Vagina (tissue), 2 donors: ENCODE measurements around the gene GP1BA. TPM values are rescaled to one million over a fixed set of nuclear protein-coding genes. Genes with fewer than 3 reads are reported as not detected.

Source experiments
- DNase-seq, 2 donors: peaks; one replicate each; pipeline ENCODE4 v3.0.0-alpha.2; 2017; ENCODE audit errors: extremely low spot score in 2 of 2
- H3K27ac ChIP-seq: fragments of 200-600 bp; sonication (generic); one replicate; pipeline ENCODE4 v1.5.1; 2019
- H3K27me3 ChIP-seq: fragments of 200-600 bp; sonication (generic); one replicate; pipeline ENCODE4 v1.5.1; 2019
- H3K36me3 ChIP-seq, 2 donors: fragments of 200-600 bp; sonication (generic); one replicate each; pipeline ENCODE4 v1.5.1; 2017 to 2019
- H3K4me1 ChIP-seq: fragments of 200-600 bp; sonication (generic); one replicate; pipeline ENCODE4 v1.5.1; 2019
- H3K4me3 ChIP-seq, 2 donors: fragments of 200-600 bp; sonication (generic); 1 replicate in 1 of 2; 2 replicates in 1 of 2; pipeline ENCODE4 v1.5.1; 2016 to 2019
- H3K9me3 ChIP-seq: fragments of 200-600 bp; sonication (generic); one replicate; pipeline ENCODE4 v1.5.1; 2019
- CTCF ChIP-seq, 3 experiments: fragments of 450-650 bp in 2 of 3; fragments of 200-600 bp in 1 of 3; sonication (generic) in 1 of 3; IDR thresholded peaks; one replicate each; pipeline ENCODE4 v1.5.1; 2017 to 2019; ENCODE audit warnings: antibody characterized with exemption in 3 of 3, mild to moderate bottlenecking in 2 of 3, moderate library complexity in 2 of 3
- POLR2A ChIP-seq, 2 donors: fragments of 450-650 bp; IDR thresholded peaks; one replicate each; pipeline ENCODE4 v1.6.1; 2017; ENCODE audit warnings: antibody characterized with exemption in 2 of 2, mild to moderate bottlenecking in 2 of 2, moderate library complexity in 2 of 2
- POLR2AphosphoS5 ChIP-seq, 2 donors: sonication (generic); formaldehyde crosslinking; IDR thresholded peaks; one replicate each; pipeline ENCODE4 v1.9.0; 2017; ENCODE audit warnings: antibody characterized with exemption in 2 of 2, mild to moderate bottlenecking in 2 of 2, low read depth in 1 of 2; ENCODE audit not compliant: insufficient read depth in 1 of 2
- intact Hi-C: fragments of 100-400 bp; cut with DNase I; formaldehyde crosslinking; loops from one replicate; pipeline ENCODE4 v1.15.1; 2023
- total RNA-seq: library from RNA; depleted of rRNA; stranded (reverse); fragments of >200 nt; gene quantifications from one replicate; pipeline ENCODE4 v1.2.3, GENCODE V29; 2016

GP1BA gene
- total RNA-seq, 1 donor from 2014 or later: not detected

DNA sequence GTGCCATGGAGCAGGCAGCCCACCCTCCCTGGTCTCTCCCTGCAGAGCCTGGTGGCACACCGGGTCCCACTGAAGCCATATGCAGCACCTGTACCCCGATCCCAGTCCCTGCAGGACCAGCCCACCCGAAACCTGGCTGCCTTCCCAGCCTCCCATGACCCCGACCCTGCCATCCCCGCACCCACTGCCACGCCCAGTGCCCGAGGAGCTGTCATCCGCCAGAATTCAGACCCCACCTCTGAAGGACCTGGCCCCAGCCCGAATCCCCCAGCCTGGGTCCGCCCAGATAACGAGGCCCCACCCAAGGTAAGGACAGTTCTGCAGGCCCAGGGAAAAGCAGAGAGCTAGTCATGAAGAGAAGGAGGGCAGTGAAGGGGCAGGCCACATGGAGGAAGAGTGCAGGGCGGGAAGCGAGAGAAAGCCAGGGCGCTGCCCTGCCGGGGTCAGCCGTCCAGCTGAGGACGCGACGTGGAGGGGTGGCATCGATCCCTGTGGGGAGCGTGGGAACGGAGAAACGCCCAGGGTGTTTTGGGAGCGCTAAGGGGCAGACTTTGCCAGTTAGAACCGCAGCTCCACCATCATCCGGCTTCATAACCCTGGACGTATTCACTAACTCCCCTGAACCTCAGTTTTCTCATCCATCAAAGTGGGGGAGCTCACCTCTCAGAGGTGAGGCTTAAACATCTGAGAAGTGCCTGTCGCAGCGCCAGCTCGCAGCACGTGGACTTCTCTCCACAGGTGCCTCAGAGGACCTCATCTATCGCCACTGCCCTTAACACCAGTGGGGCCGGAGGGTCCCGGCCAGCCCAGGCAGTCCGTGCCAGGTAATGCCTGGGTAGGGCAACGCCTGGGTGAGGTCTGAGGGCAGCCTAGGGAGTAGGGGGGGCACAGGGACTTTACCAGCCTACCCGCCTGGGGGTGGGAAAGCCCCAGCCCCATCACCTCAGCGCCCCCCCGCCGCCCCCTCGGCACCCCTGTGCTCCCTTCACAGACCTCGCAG, 40.4 kb upstream of the GP1BA start:
- Histone ChIP-seq H3K36me3 (peaks cover 0 to 90% of the 10 kb centered on the region in 2 donors), H3K9me3 (no peaks in the 10 kb centered on the region), H3K4me3 (no peak overlapping the region), H3K27me3 (no peaks in the 10 kb centered on the region), H3K27ac (no peak overlapping the region), H3K4me1 (no peaks in the 10 kb centered on the region)
- intact Hi-C loops: loop anchor here (5.0 kb wide), 1 partner anchor 104 kb away; the partner anchor contains the start of genes GLTPD2 and VMO1
- DNase-seq: no peak
- no peak for TF ChIP-seq POLR2A (IDR thresholded peaks at IDR 0.05)
- no peak for TF ChIP-seq CTCF (IDR thresholded peaks at IDR 0.05)
- no peak for TF ChIP-seq POLR2AphosphoS5 (IDR thresholded peaks at IDR 0.05; ENCODE audit: insufficient read depth in 1 of 2, low read depth in 1 of 2)

GRCh38 chr17:4892499-4893221, 39.4 kb upstream of the GP1BA start:
- no peaks in the 10 kb centered on the region for H3K9me3 ChIP-seq
- no peak overlapping the region for H3K4me3 ChIP-seq
- intact Hi-C loops: loop anchor here (5.0 kb wide), 1 partner anchor 105 kb away; the partner anchor contains the start of genes GLTPD2 and VMO1
- H3K27me3 ChIP-seq: no peaks in the 10 kb centered on the region
- peaks cover 0 to 90% of the 10 kb centered on the region in 2 donors for H3K36me3 ChIP-seq
- no peaks in the 10 kb centered on the region for H3K4me1 ChIP-seq
- TF ChIP-seq POLR2AphosphoS5 (IDR thresholded peaks at IDR 0.05; ENCODE audit: insufficient read depth in 1 of 2, low read depth in 1 of 2): no peak
- no peak for TF ChIP-seq CTCF (IDR thresholded peaks at IDR 0.05)
- no peak for TF ChIP-seq POLR2A (IDR thresholded peaks at IDR 0.05)
- no peak overlapping the region for H3K27ac ChIP-seq
- no peak for DNase-seq

GRCh38 chr17:4893272-4893671, 38.8 kb upstream of the GP1BA start:
- H3K4me1 ChIP-seq: no peaks in the 10 kb centered on the region
- H3K36me3 ChIP-seq: peaks cover 0 to 84% of the 10 kb centered on the region in 2 donors
- H3K27ac ChIP-seq: no peak overlapping the region
- no peaks in the 10 kb centered on the region for H3K27me3 ChIP-seq
- H3K4me3 ChIP-seq: no peak overlapping the region
- DNase-seq: no peak
- TF ChIP-seq POLR2AphosphoS5 (IDR thresholded peaks at IDR 0.05; ENCODE audit: insufficient read depth in 1 of 2, low read depth in 1 of 2) (no peak), CTCF (IDR thresholded peaks at IDR 0.05) (no peak), POLR2A (IDR thresholded peaks at IDR 0.05) (no peak)
- no peaks in the 10 kb centered on the region for H3K9me3 ChIP-seq
- intact Hi-C loops: loop anchor here (5.0 kb wide), 1 partner anchor 106 kb away; the partner anchor contains the start of genes GLTPD2 and VMO1

- H3K27ac ChIP-seq: no peak overlapping the region
- peaks cover 0 to 83% of the 10 kb centered on the region in 2 donors for H3K36me3 ChIP-seq
- intact Hi-C loops: loop anchor here (5.0 kb wide), 1 partner anchor 107 kb away; the partner anchor contains the start of genes GLTPD2 and VMO1
- TF ChIP-seq POLR2A (IDR thresholded peaks at IDR 0.05) (no peak), CTCF (IDR thresholded peaks at IDR 0.05) (no peak), POLR2AphosphoS5 (IDR thresholded peaks at IDR 0.05; ENCODE audit: insufficient read depth in 1 of 2, low read depth in 1 of 2) (no peak)
- H3K4me3 ChIP-seq: no peak overlapping the region
- H3K9me3 ChIP-seq: no peaks in the 10 kb centered on the region
- no peaks in the 10 kb centered on the region for H3K27me3 ChIP-seq
- peaks cover 4% of the 10 kb centered on the region for H3K4me1 ChIP-seq
- DNase-seq: no peak
Measured at GRCh38 chr17:4893721-4894560, 38.1 kb upstream of the GP1BA start.
